HG02981 (cell line): ENCODE measurements around the gene SDS.

ENCODE experiments used
- ATAC-seq: cut with Tn5 transposase; IDR thresholded peaks from one replicate; pipeline ENCODE4 v1.9.1; 2021; ENCODE audit warnings: mild to moderate bottlenecking, moderate library complexity; ENCODE audit not compliant: unreplicated experiment

SDS gene

DNA sequence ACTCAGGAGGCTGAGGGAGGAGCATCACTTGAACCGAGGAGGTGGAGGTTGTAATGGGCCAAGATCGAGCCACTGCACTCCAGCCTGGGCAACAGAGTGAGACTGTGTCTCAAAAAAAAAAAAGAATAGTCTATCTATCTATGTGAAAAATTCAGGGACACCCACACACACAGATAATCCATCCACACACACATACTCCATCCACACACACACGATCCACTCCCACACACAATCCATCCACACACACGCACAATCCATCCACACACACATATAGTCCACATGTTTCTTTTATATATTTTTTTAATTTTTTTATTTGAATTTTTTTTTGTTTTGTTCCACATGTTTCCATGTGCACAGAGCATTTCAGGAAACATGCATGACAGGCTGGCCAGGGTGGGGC, 3.3 kb downstream of the SDS start:
- ATAC-seq = no peak

DNA sequence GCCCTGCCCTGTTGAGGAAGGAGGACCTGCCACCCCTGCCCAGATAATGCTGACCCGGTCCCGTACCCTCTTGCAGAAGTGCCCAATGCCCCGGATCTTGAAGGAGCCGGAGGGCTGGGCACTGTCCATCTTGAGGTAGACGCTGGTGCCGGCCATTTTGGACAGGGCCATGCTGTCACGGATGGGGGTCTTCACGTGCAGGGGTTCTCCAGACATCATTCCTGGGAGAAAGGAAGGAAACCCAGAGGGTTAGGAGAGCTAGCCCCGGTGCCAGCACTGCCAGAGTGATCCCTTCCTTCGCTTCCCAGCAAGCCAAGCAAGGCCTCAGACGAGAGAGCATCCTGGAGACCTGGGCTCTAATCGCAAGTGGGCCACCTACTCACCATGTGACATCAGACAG, 4.2 kb downstream of the SDS start:
- no peak for ATAC-seq

DNA sequence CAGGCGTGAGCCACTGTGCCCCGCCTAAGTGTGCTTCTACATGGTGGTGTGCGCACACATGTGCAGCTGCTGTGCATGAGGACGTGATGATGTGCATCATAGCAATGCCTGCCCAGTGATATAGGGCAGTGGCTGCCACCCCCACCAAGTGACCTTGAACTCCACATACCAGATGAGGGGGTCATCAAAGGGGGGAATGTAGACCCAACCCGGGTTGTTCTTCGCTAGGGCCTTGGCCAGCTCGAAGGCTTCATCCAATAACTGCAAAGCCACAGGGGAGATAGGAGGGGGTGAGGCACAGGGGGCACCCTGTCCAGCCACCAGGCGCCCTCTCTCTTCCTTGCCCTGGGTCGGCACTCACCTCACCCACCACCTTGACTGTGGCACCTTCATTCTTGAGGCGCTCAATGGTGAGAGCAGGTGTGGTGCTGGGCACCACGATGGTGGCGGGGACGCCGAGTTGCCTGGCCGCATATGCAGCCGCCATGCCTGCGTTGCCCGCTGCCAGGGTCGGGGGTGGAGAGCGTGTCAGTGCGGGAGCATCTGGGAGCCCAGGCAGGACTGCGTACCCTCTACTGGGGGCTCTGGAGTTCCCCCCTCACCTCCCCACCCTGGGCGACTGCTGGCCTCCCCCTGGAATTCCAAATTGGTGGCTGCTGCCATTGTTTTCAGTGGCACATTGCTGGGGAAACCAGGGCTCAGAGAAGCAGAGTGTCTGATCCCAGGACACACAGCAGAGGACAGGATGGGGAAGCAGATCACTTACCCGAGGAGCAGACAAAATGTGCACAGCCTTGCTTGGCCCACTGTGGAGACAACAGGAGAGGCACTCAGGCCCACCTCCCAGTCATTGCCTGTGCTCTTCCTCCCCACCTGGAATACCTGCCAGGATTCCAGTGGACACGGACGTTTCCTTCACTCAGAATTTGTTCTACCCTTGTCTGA, 5.1 kb downstream of the SDS start:
- no peak for ATAC-seq

DNA sequence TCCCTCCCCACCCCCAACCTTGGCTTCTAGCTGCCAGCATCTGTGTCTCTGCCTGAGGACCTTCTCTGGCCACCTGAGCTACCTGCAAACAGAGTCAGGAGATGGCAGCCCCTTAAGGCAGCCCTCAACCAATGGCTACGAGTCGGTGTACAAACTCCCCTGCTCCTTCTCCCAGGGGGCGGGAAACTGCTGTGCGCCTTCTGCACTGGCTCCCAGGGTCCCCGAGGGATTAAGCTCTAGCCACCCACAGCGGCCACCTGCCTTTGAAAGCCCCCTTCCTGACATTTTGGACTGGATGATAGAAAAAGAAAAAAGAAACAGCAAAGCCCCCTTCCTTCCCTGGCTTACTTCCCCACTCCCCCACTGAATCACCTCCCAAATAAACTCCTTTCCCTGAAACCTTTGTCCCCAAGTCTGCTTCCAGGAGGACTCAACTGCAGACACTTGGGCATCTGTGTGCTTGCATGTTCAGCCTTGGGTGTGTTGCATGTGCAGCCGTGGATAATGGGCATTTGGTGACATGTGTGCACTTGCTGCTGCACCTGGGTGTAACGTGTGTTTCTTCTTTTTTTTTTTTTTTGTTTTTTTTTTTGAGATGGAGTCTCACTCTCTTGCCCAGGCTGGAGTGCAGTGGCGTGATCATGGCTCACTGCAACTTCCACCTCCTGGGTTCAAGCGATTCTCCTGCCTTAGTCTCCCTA, 6.0 kb downstream of the SDS start:
- no peak for ATAC-seq

- ATAC-seq = no peak
Measured at GRCh38 chr12:113396828-113397496, 6.7 kb downstream of the SDS start.

GRCh38 chr12:113396200-113396599, 7.5 kb downstream of the SDS start:
- ATAC-seq = no peak

- no peak for ATAC-seq
Measured at GRCh38 chr12:113395119-113395518, 8.6 kb downstream of the SDS start.

GRCh38 chr12:113393749-113394148, 9.9 kb downstream of the SDS start:
- no peak for ATAC-seq

GRCh38 chr12:113392988-113393579, 10.6 kb downstream of the SDS start:
- no peak for ATAC-seq

DNA sequence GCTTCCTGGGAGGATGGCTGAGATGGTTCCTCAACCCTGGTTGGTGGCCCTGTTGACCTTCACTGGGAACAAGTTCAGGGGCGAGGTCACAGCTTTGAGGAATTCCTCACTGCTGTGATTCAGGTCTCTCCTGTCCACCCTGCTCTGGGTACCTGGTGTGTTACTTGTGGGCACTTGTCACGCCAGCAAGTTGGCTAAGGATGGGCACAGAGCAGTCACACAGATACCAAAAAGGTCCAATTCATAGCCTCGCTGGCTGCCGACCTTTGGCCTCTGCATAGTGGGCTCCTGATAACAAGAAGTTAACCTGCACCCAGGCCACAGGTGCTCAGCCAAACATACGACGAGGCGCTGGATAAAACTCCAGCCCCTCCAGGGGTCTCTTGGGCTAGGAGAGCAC, 11.2 kb downstream of the SDS start:
- no peak for ATAC-seq

DNA sequence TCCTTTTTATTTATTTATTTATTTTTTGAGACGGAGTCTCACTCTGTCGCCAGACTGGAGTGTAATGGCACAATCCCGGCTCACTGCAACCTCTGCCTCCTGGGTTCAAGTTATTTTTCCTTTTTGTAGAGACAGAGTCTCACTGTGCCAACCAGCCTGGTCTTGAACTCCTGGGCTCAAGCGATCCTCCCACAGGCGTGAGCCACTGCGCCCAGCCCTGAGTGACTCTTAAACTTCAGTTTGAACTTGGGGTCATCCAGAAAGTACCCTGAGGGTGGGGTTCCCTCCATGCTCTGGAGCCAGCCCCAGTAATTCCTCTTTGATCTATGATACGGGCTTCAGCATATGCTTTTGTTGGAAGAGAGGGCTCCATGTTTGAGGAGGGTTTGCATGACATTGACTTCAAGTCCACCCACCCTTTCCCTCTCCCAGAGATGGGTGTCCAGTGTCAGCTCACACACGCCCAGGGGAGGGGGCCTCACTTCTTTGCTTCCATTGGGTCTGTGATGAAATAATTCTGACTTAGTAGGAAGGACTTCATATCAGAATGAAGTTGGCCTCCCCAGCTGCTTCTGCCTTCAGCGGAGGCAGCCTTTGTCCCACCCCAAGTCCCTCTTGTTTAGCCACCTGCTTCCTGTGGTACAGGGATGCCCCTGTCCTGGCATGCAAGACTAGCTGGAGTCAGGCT, 11.9 kb downstream of the SDS start:
- ATAC-seq = no peak

GRCh38 chr12:113391145-113391544, 12.5 kb downstream of the SDS start:
- ATAC-seq = no peak

DNA sequence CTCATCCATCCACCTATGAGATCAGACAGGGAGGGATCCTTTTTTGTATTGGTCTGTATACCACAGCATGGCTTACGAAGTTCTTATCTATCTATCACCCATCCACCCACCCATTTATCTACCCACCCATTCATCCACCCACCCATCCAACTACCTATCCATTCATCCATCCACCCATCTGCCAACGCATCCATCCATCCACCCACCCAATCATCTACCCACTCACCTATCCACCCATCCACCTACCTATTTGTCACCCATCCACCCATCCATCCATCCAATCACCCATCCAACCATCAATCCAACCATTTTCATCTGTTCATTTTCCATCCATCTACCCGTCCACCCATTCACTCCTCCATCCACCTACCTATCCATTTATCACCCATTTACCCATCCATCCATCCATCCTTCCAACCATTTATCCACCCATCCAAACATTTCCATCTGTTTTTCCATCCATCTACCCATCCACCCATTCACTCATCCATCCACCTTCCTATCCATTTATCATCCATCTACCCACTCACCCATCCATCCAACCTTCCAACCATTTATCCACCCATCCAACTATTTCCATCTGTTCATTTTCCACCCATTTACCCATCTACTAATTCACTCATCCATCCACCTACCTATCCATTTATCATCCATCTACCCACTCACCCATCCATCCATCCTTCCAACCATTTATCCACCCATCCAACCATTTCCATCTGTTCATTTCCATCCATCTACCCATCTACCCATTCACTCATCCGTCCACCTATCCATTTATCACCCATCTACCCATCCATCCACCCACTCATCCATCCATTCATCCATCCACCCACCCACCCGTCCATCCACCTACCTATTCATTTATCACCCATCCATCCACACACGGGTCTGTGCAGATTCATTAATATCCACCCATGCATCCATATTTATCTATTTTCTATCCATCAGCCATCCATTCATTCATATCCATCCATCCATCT, 13.3 kb downstream of the SDS start:
- ATAC-seq = no peak

- no peak for ATAC-seq
Measured at GRCh38 chr12:113388351-113388750, 15.3 kb downstream of the SDS start.

- no peak for ATAC-seq
Measured at GRCh38 chr12:113387631-113388030, 16.1 kb downstream of the SDS start.

DNA sequence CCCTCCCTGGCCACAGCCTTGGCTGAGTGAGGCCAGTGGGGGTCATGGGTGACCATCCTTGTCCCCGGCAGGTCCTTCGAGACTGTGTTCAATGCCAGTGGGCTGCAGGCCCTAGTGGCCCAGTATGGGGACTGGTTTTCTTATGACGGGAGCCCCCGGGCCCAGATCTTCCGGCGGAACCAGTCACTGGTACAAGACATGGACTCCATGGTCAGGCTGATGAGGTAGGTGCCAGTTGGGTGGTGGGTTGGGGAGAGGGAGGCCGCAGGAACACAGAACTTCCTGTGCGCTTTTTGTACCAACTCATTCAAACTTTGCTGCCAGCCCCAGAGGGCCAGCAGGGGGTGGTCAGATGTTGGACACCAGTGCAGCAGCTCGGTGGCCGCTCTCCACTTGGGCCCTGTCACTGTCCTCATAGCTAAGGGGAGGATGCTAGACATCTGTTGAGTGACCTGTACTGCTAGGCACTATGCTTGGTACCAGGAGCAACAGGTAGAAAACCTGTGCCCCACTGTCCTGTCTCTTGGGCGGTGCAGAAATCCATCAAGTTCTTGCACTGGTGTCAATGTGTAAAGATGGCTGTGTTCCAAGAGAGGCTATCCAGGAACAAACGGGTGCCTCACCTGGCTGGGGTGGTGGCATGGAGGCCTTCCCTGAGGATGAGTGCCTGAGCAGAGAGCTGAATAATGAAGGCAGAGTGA, 16.7 kb downstream of the SDS start:
- no peak for ATAC-seq

DNA sequence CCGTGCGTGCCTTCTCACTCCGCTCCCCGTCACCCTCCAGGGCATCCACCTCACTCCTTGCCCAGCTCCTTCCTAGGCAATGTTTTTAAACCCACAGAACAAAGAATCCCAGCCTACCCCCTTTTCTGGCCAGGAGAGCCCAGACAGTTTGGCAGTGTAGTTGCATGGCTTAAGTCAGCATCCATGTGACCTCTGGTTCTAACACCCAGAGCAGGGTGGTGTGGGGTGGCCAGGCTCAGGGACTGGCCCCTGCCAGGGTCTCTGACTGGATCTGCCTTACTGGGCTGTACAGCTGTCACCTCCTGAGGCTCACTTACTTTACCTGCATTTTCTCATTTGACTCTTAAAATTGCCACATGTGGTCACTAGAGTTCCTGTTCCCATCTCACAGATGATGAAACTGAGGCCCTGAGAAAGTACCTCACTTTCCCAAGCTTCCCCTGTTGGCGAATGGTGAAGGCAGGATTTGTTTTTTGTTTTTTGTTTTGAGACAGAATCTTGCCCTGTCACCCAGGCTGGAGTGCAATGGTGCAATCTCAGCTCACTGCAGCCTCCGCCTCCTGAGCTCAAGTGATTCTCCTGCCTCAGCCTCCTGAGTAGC, 18.3 kb downstream of the SDS start:
- no peak for ATAC-seq

GRCh38 chr12:113384778-113385177, 18.9 kb downstream of the SDS start:
- no peak for ATAC-seq

GRCh38 chr12:113382206-113382605, 21.5 kb downstream of the SDS start:
- no peak for ATAC-seq
